ENCODE results near the gene EIF1. TPM values are rescaled to one million over a fixed set of nuclear protein-coding genes. Genes with fewer than 3 reads are reported as not detected.

Gene EIF1
- total and polyA plus RNA-seq, 8 donors = 697 to 782 (median 723) TPM

DNA sequence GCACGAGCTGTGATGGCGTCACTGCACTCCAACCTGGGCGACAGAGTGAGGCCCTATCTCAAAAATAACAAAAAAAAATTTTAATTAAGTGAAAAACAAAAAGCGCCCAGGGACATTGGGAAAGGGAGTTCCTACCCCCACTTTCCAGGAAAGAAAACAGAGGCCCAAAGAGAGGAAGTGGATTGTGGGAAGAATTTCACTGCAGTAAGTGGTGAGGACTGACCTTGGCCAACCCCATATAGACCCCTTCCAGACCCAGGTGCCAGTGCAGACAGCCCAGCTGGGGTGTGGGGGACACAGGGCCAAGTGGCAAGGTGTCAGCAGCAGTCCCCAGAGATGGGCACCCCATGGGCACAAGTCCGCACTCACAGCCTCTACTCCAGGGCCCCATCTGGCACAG is 35.3 kb upstream of the EIF1 start:
- no peak for ATAC-seq
- intact Hi-C loops (cut with DNase I) = no loop called here
- no peak for DNase-seq
- H3K4me1 ChIP-seq = peaks cover 2 to 17% of the 10 kb centered on the region in 2 donors
- no peaks in the 10 kb centered on the region for H3K36me3 ChIP-seq
- H3K27me3 ChIP-seq = no peaks in the 10 kb centered on the region
- H3K4me3 ChIP-seq = no peak overlapping the region
- TF ChIP-seq, protein P1, sequence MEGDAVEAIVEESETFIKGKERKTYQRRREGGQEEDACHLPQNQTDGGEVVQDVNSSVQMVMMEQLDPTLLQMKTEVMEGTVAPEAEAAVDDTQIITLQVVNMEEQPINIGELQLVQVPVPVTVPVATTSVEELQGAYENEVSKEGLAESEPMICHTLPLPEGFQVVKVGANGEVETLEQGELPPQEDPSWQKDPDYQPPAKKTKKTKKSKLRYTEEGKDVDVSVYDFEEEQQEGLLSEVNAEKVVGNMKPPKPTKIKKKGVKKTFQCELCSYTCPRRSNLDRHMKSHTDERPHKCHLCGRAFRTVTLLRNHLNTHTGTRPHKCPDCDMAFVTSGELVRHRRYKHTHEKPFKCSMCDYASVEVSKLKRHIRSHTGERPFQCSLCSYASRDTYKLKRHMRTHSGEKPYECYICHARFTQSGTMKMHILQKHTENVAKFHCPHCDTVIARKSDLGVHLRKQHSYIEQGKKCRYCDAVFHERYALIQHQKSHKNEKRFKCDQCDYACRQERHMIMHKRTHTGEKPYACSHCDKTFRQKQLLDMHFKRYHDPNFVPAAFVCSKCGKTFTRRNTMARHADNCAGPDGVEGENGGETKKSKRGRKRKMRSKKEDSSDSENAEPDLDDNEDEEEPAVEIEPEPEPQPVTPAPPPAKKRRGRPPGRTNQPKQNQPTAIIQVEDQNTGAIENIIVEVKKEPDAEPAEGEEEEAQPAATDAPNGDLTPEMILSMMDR (IDR thresholded peaks at IDR 0.05) = no peak
- H3K9me3 ChIP-seq = no peaks in the 10 kb centered on the region
- peak overlapping the region; percentile 76 to 85 for H3K27ac ChIP-seq

- H3K4me1 ChIP-seq = peaks cover 0 to 12% of the 10 kb centered on the region in 2 donors
- DNase-seq (peak in 3 of 4 donors; percentile 74 to 94 (median 84)), ATAC-seq (peak; percentile 80)
- no peak overlapping the region for H3K4me3 ChIP-seq
- intact Hi-C loops (cut with DNase I) = no loop called here
- H3K9me3 ChIP-seq = no peaks in the 10 kb centered on the region
- TF ChIP-seq, protein P1 (IDR thresholded peaks at IDR 0.05) = no peak
- peak overlapping the region; percentile 76 to 85 for H3K27ac ChIP-seq
- H3K27me3 ChIP-seq = no peaks in the 10 kb centered on the region
- no peaks in the 10 kb centered on the region for H3K36me3 ChIP-seq
These were observed 34.6 kb upstream of the EIF1 start for GRCh38 chr17:41653892-41654677.

- no peak overlapping the region for H3K4me3 ChIP-seq
- ATAC-seq (peak; percentile 0), DNase-seq (no peak)
- H3K4me1 ChIP-seq = peaks cover 0 to 12% of the 10 kb centered on the region in 2 donors
- TF ChIP-seq, protein P1 (IDR thresholded peaks at IDR 0.05) = no peak
- H3K9me3 ChIP-seq = no peaks in the 10 kb centered on the region
- H3K36me3 ChIP-seq = no peaks in the 10 kb centered on the region
- H3K27me3 ChIP-seq = no peaks in the 10 kb centered on the region
- intact Hi-C loops (cut with DNase I) = loop anchor here in 1 of 2 donors (5.0 kb wide), 1 partner anchor 103 kb away; no protein-coding TSS in a partner anchor
- peak overlapping the region; percentile 76 to 85 for H3K27ac ChIP-seq
These were observed 33.7 kb upstream of the EIF1 start for GRCh38 chr17:41654678-41655607.

- Histone ChIP-seq H3K27me3 (no peaks in the 10 kb centered on the region), H3K4me1 (peaks cover 0 to 12% of the 10 kb centered on the region in 2 donors), H3K4me3 (no peak overlapping the region), H3K27ac (peak overlapping the region; percentile 76 to 85), H3K9me3 (no peaks in the 10 kb centered on the region), H3K36me3 (no peaks in the 10 kb centered on the region)
- ATAC-seq (peak; percentile 73), DNase-seq (peak in 3 of 4 donors; percentile 87 to 93 (median 88))
- TF ChIP-seq, protein P1 (IDR thresholded peaks at IDR 0.05) = no peak
- intact Hi-C loops (cut with DNase I) = loop anchor here in 1 of 2 donors (5.0 kb wide), 1 partner anchor 103 kb away; no protein-coding TSS in a partner anchor
These were observed 33.0 kb upstream of the EIF1 start for GRCh38 chr17:41655611-41656111.
